Upper lobe of right lung (tissue), 1 donor: ENCODE measurements around the gene PDCD2L. TPM values are rescaled to one million over a fixed set of nuclear protein-coding genes. Genes with fewer than 3 reads are reported as not detected.
"Not testable (repeated sequence)": the region's sequence is repeated elsewhere in the genome, so short reads cannot be mapped to it uniquely, and the experiment has no call there.

ENCODE experiments used
- ATAC-seq: fragments of 200-7000 bp; cut with Tn5 transposase; one replicate; pipeline ENCODE4 v1.9.1; 2020; ENCODE audit warnings: mild to moderate bottlenecking, moderate library complexity
- DNase-seq: peaks from one replicate; pipeline ENCODE4 v3.0.0-alpha.2; 2020
- H3K27ac ChIP-seq: fragments of 200-600 bp; one replicate; pipeline ENCODE4 v1.8.0; 2022
- H3K27me3 ChIP-seq: fragments of 200-600 bp; one replicate; pipeline ENCODE4 v1.8.0; 2022; ENCODE audit warnings: mild to moderate bottlenecking
- H3K36me3 ChIP-seq: fragments of 200-600 bp; one replicate; pipeline ENCODE4 v1.8.0; 2022
- H3K4me1 ChIP-seq: fragments of 200-600 bp; one replicate; pipeline ENCODE4 v1.8.0; 2022
- H3K4me3 ChIP-seq: fragments of 200-600 bp; one replicate; pipeline ENCODE4 v1.8.0; 2022; ENCODE audit warnings: mild to moderate bottlenecking
- H3K9me3 ChIP-seq: fragments of 200-600 bp; one replicate; pipeline ENCODE4 v1.8.0; 2022
- CTCF ChIP-seq: fragments of 200-600 bp; IDR thresholded peaks from one replicate; pipeline ENCODE4 v1.8.0; 2022; ENCODE audit warnings: antibody characterized with exemption
- intact Hi-C: fragments of 100-400 bp; cut with DNase I; formaldehyde crosslinking; loops from one replicate; pipeline ENCODE4 v1.11.0; 2022
- total RNA-seq: library from RNA; stranded (reverse); fragmentation: NEBNext Ultra II Directional; extraction: Animal tissue kit (Norgen Biotek cat#: 25700); gene quantifications from one replicate; pipeline ENCODE4 v1.2.1, GENCODE V29; 2021
- donor health status: DM: no; HTN: yes; CAD: no; lungs with severe emphysema.

PDCD2L gene
- total RNA-seq, 1 donor from 2014 or later: 7.4 TPM

GRCh38 chr19:34364830-34365462 lies 39.3 kb upstream of the PDCD2L start, which contains the start of gene GPI:
GPI (plus strand) TSS chr19:34365196; CDS start chr19:34365267, 71 bp downstream.
- Histone ChIP-seq H3K27ac (peak within 1 kb of the TSS; percentile 82), H3K4me3 (peak within 1 kb of the TSS; percentile 97), H3K36me3 (peaks cover 31% of the 10 kb centered on the region), H3K9me3 (no peaks in the 10 kb centered on the region), H3K27me3 (no peaks in the 10 kb centered on the region), H3K4me1 (peaks cover 19% of the 10 kb centered on the region)
- DNase-seq (peak; percentile 85), ATAC-seq (peak; percentile 94)
- no peak for TF ChIP-seq CTCF
- intact Hi-C loops: no loop called here

- intact Hi-C loops: no loop called here
- peak; percentile 61 for ATAC-seq
These were observed 38.5 kb upstream of the PDCD2L start for GRCh38 chr19:34365463-34366401.

GRCh38 chr19:34366738-34367623 lies 37.2 kb upstream of the PDCD2L start:
- H3K4me1 ChIP-seq: peaks cover 19% of the 10 kb centered on the region
- no peaks in the 10 kb centered on the region for H3K27me3 ChIP-seq
- no peak for TF ChIP-seq CTCF
- ATAC-seq (no peak), DNase-seq (no peak)
- no peaks in the 10 kb centered on the region for H3K9me3 ChIP-seq
- H3K27ac ChIP-seq: no peak overlapping the region
- intact Hi-C loops: no loop called here
- H3K4me3 ChIP-seq: peak overlapping the region; percentile 97
- peaks cover 47% of the 10 kb centered on the region for H3K36me3 ChIP-seq

More at GRCh38 chr19:34365463-34366401, 38.5 kb upstream of the PDCD2L start:
- peaks cover 19% of the 10 kb centered on the region for H3K4me1 ChIP-seq
- DNase-seq: peak; percentile 78
- peaks cover 39% of the 10 kb centered on the region for H3K36me3 ChIP-seq
- H3K27ac ChIP-seq: peak overlapping the region; percentile 82
- TF ChIP-seq CTCF: no peak
- H3K4me3 ChIP-seq: peak overlapping the region; percentile 97
- H3K27me3 ChIP-seq: no peaks in the 10 kb centered on the region
- no peaks in the 10 kb centered on the region for H3K9me3 ChIP-seq

GRCh38 chr19:34367624-34367957 lies 36.6 kb upstream of the PDCD2L start:
- Histone ChIP-seq H3K4me1 (peaks cover 19% of the 10 kb centered on the region), H3K27me3 (no peaks in the 10 kb centered on the region), H3K36me3 (peaks cover 47% of the 10 kb centered on the region), H3K9me3 (no peaks in the 10 kb centered on the region), H3K4me3 (no peak overlapping the region), H3K27ac (no peak overlapping the region)
- intact Hi-C loops: no loop called here
- DNase-seq (no peak), ATAC-seq (no peak)
- TF ChIP-seq CTCF: no peak

- no peak for DNase-seq
- no peak for ATAC-seq
- TF ChIP-seq CTCF: no peak
- no peak overlapping the region for H3K27ac ChIP-seq
- no peaks in the 10 kb centered on the region for H3K9me3 ChIP-seq
- peaks cover 19% of the 10 kb centered on the region for H3K4me1 ChIP-seq
- intact Hi-C loops: no loop called here
- no peak overlapping the region for H3K4me3 ChIP-seq
- H3K36me3 ChIP-seq: peaks cover 47% of the 10 kb centered on the region
- no peaks in the 10 kb centered on the region for H3K27me3 ChIP-seq
These were observed 35.9 kb upstream of the PDCD2L start for GRCh38 chr19:34368338-34368737.

GRCh38 chr19:34369166-34369565 lies 35.0 kb upstream of the PDCD2L start:
- Histone ChIP-seq H3K4me1 (peaks cover 19% of the 10 kb centered on the region), H3K36me3 (peaks cover 53% of the 10 kb centered on the region)
- intact Hi-C loops, H3K27me3 ChIP-seq, H3K4me3 ChIP-seq, H3K9me3 ChIP-seq, ATAC-seq, H3K27ac ChIP-seq, DNase-seq: not testable (repeated sequence)
